Measurements from ENCODE around the gene BCAT1.

DNA sequence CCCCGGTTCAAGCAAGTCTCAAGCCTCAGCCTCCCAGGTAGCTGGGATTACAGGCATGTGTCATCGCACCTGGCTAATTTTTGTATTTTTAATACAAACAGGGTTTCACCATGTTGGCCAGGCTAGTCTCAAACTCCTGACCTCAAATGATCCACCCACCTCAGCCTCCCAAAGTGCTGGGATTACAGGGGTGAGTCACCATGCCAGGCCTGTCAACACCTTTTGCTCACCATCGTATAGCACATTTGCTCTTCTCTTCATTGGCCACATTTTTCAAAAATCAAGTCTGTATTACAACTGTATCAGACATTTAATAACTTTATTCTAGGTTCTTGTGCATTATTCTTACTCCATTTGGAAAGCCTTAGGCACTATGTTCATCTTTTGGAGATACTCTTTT, 50.3 kb downstream of the BCAT1 start:
- TF ChIP-seq CTCF (IDR thresholded peaks at IDR 0.05) = no peak
- TF ChIP-seq POLR2A (IDR thresholded peaks at IDR 0.05) = no peak
